HG03280 (cell line): ENCODE results near the gene ITPR1.
A peak's percentile ranks its signal among the peaks of the same experiment; 100 is the strongest.

Experiments
- ATAC-seq: cut with Tn5 transposase; IDR thresholded peaks from one replicate; pipeline ENCODE4 v1.9.1; 2021; ENCODE audit warnings: mild to moderate bottlenecking, moderate library complexity; ENCODE audit not compliant: unreplicated experiment

ITPR1 gene

GRCh38 chr3:4820296-4821121 lies 327.4 kb downstream of the ITPR1 start:
- no peak for ATAC-seq

GRCh38 chr3:4821338-4821737 lies 328.2 kb downstream of the ITPR1 start:
- ATAC-seq: no peak

GRCh38 chr3:4821975-4822374 lies 328.8 kb downstream of the ITPR1 start:
- ATAC-seq: no peak

DNA sequence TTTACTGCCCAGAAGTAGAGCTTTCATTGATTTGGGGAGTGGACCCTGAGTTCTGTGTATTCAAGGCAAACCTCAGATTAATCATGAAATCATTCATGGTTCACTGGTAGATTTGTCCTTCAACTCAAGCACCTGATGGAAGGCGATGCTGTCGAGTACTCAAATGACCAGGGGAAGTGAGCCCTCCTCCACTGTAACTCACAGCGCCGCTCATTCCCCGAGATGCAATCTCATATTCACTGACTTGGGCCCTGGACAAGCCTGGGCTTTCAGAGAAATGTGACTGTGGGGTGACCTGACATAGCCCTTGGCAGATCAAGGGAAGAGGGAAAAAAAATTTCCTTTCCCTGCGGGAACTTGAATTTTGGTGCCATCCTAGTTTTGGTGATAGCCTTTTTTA lies 329.4 kb downstream of the ITPR1 start:
- no peak for ATAC-seq

- no peak for ATAC-seq
Measured at GRCh38 chr3:4823385-4823784, 330.2 kb downstream of the ITPR1 start.

DNA sequence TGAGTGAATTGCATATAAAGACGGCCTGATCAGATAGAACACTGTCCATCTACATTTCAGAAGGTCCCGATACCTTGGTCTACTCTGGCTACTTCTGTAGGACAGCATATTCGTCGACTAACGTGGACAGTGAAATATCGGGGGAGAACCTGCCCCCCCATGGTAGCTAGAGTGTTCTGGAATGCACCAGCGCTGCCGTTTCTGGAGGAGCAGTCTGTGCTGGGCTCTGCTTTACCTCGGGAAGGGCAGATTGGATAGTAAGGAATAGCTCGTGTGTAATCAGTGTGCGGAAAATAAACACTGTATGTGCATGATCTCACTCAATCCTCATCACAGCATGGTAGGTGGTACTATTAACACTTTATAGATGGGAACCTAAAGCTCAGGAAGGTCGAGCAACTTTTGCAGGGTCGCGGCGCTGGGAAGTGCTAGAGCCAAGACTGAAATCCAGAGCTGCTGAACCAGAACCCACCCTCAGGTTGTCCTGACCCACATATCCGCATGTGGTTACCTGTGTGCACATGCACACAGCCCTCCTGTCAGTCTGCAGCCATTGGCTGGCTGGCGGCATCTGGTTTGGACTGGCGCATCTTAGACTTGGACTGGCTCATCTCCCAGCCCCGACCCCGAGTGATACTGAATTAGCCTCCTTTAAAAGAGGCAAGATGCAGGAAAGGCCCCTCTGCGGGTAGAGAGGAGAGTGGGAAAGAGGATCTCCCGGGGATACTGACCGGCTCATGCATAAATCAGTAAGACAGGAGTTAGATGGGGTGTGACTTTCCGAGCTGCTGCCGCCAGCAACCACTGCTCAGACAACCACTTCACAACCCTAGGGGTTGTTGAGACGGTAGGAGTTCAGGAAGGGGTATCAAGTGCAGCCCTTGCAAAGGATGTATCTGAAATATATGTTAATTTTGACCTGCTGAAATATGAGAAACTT lies 331.1 kb downstream of the ITPR1 start:
- ATAC-seq: no peak

GRCh38 chr3:4824926-4825325 lies 331.8 kb downstream of the ITPR1 start:
- no peak for ATAC-seq

DNA sequence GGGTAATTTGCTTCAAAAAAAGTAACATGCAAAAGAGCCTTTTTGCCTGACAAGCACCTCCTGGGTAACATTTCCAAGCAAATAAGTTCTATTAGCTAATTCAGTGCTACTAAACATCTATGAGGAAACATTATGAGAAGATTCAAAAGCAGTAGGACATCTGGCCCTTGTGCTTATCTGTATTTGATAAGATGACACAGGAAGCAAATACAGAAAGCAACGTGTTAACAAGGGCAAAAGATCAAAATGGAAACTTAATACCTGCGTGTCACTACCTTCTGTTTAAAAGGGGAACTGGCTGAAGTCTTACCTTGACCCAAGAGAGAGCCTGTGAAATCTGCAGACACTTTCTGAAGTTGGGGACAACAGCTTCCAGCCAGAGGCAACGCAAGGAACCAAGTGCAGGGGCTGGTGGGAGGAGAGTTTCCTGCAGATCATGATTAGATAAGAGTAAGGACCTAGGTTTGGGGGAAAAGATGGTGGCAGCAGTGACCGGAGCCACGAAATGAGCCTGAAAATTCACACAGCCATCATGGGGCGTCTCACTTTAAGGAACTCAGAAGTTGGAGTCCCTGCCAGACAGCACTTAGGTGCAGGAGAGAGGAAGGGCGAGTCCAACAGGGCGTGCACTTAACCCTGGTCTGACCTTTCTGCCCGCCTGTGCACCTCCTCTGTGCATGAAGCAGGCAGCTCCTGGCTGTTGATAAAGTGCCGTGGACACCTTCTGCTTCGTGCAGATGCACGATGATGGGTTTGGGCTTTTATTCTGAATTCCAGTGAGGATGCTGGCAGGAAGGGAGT lies 332.5 kb downstream of the ITPR1 start:
- ATAC-seq: no peak

GRCh38 chr3:4826237-4827100 lies 333.3 kb downstream of the ITPR1 start:
- no peak for ATAC-seq

DNA sequence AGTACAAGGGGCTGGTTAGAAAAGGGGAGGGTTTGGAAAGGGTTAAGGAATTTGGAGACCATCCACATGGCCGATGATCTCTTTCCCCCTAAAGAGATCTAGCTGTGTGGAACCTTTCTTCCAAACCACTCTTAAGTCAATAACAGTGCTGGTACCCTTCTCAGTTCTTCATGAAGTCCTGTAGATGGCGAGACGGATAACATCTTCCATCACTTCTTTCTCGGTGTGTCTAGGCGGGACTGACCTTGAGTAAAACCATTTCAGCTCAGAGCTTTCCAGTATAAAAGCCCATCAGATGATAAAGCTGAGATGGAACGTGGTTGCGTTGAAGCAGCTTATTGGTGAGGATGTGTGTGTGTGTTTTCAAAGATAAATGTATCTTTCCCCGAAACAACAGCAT lies 334.6 kb downstream of the ITPR1 start:
- no peak for ATAC-seq

DNA sequence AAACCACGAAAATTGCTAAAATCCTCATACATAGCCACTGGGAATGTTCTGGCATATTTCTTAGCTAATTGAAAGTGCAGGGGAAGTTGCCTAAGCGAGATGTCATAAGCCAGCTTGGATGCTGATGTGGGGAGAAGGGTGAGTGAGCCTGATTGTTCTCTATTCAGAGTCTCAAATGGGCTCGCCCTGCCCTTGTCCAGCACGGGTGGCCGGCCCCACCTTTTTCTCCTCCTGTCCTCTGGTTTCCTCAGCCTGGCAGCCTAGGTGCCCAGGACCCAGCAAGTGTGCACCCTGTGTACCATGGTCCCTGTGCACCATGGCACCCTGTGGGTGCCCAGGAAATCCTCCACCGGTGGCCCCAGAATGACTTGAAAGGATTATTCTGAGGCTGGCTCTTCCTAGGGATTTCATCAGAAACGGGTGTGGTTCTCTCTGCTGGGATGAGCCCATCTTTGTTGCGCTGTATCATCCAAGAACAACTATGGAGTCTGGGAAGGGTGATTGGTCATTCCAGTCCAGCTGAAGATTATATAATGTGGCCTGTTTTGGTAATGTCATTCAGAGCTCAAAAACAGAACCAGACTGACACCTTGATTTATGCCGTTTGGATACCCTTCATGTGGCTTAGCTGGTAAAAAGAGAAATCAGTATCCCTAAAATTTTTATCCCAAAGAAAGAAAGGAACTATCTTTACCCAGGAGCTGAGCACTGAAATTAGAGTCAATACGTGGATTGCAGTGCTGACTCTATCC lies 335.3 kb downstream of the ITPR1 start:
- no peak for ATAC-seq

DNA sequence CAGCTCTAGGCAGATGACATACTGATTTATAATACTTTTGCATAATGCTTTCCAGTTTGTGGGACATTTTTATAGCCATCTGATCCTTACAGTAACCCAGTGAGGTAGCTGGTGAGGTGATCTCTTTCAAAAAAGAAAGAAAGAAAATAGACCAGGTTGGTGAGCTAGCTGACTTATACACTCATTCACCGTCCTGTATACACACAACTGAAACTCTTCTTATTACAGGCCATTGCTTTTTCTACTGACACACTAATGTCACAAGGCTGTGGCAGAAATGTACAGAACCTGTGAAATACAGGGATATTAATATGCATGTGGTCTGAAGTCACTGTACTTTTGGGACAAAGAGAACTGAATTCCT lies 335.9 kb downstream of the ITPR1 start:
- ATAC-seq: no peak

DNA sequence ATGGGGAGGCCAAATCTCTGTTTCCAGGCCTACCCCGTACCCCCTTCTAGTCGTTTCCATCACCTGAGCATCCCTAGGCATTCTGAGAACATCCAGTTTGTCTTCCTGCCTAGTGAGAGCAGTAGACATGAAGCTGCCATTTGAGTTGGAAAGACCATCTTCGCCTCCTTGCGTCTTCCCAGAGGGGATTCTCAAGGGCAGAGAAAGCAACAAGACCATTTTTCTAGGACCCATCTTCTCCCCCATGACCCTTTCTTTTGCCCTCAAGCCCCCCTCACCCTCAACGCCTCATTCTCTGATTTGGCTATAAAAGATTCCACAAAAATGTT lies 337.4 kb downstream of the ITPR1 start:
- no peak for ATAC-seq

- peak; percentile 19 for ATAC-seq
Measured at GRCh38 chr3:4831580-4831950, 338.4 kb downstream of the ITPR1 start.

GRCh38 chr3:4833471-4833870 lies 340.3 kb downstream of the ITPR1 start:
- ATAC-seq: no peak

DNA sequence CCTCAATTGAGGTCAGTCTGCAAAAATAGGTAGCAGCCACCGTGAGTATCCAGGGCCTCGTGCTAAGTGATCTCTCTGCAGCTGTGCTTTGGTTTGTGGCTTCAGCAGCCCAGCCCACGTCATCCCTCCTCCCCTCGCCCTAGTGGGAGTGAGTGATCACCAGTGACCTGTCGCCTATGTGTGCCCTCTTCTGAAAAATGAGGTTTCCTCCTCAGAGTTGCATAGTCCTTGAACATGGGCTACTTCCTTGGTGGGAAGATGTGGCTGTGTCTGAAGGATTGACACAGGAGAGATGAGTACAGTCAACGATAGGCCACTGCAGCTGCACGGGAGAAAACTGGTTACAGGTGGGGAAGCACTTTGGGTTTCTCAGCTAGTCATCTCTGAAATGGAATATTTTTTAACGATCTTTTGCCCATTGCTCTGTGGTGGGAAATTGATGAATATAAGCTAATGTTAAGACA lies 341.3 kb downstream of the ITPR1 start:
- ATAC-seq: peak; percentile 62

- ATAC-seq: no peak
Measured at GRCh38 chr3:4835616-4836043, 342.5 kb downstream of the ITPR1 start.

DNA sequence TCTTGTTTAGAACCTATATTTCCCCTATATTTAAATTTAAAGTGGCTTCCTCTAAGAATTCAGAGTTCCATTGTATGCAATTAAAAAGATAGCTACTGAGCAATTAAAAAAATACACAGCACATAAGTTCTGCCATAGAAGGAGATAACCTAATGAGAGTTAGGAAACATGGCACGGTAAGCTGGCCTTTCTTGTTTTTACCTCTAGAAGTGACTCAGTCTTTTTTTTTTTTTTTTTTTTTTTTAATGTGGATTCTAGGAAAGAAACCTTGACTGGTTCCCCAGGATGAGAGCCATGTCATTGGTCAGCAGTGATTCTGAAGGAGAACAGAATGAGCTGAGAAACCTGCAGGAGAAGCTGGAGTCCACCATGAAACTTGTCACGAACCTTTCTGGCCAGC lies 343.4 kb downstream of the ITPR1 start:
- ATAC-seq: no peak

DNA sequence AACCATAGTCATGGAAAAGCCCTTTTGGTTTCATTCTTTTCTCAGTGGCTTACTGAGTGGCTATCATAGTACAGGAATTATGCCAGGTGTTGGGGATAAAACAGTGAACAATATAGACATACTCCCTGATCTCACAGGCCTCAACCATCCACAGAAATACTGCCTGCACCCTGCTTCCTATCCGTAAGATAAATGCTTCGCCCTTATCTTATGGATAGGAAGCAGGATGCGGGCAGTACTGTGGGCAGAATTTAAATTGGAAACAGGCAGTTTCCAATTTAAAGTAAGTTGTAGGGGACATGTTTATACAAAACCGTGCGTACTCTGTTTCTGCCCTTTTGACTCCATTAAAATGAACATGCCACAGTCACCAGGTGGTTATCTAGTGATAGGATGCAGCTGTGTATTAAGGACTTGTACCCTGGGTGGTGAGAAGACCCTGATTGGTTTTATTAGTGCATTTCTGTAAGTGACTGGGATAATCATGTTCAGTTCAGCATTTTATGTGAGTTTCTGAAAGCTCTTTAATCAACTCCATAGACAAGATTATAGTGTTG lies 344.3 kb downstream of the ITPR1 start:
- no peak for ATAC-seq
